Measurements from ENCODE around the gene CTBP1. TPM values are rescaled to one million over a fixed set of nuclear protein-coding genes. Genes with fewer than 3 reads are reported as not detected.

The CTBP1 gene
- total and polyA plus RNA-seq, 9 of the 15 experiments (the other 6 are each of a cell fraction or from before 2014, with no cell fraction given), result 14.5 to 162 (median 68.2) TPM

DNA sequence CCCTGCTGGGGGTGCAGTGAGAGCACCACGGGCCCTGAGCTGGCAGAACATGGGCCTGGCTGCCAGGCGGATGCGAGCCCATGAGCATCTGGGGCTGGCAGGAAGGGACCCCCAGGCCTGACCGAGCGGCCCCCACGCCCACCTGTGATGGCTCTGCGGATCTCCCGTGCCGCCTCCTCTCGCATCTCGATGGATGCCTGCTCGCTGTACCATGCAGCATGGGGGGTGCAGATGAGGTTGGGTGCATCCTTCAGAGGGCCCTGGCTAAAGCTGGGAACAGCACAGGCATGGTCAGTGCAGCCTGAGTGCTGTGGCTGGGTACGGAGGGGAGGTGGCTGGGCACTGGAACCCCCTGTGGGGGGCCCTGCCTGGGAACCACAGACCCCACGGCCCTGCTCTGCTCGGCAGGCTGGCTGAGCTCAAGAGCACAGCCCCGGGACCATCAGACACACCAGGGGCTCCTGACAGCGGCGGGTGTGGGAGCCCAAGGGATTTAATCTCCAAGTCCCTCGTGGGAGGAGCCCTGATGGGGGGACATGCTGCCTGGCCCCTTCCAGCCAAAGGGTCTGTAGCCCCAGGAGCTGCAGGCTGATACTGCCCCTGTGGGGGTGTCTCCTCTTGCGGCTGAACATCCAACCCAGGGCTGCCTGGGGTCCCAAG is 35.5 kb downstream of the CTBP1 start:
- intact Hi-C loops (cut with micrococcal nuclease) (no loop called here), in situ Hi-C loops (cut with MboI) (no loop called here)
- H3K4me2 ChIP-seq (ENCODE audit: insufficient read depth, low read length), result no peak overlapping the region
- H3K27ac ChIP-seq (ENCODE audit: extremely low read depth, low read depth, low read length), result no peak overlapping the region
- POLR2A ChIA-PET, result interaction anchor here (1.5 kb wide), 1 partner anchor 10 kb away, joined by 4 read pairs; no protein-coding TSS in a partner anchor
- no peaks in the 10 kb centered on the region; the same call in 1 of the 2 replicates for H4K20me1 ChIP-seq (replicated peaks; ENCODE audit: control insufficient read depth, insufficient read depth, low read length)
- peaks cover 0 to 50% of the 10 kb centered on the region in 2 experiments; a peak in 2 of 5 replicates for H3K4me1 ChIP-seq (replicated peaks in 1 of 2; ENCODE audit: control insufficient read depth in 2 of 2, insufficient read depth in 2 of 2, low read length in 2 of 2)
- no peaks in the 10 kb centered on the region for H3K9me1 ChIP-seq (ENCODE audit: control insufficient read depth, insufficient read depth, low read length)
- 98% methylated on average over 13 of the region's 20 CpGs for WGBS (ENCODE audit: insufficient coverage, low coverage, missing lambda C conversion rate)
- no peak overlapping the region for H3K4me3 ChIP-seq
- no peak for DNase-seq (ENCODE audit: extremely low read depth in 1 of 4, low spot score in 3 of 4)
- ATAC-seq, result no peak
- CTCF ChIA-PET (ENCODE audit: low intra/inter-chr PET ratio), result no interaction called here
- no peak for FAIRE-seq
- H2AFZ ChIP-seq (ENCODE audit: low read depth, low read length), result no peak overlapping the region
- H3K36me3 ChIP-seq (ENCODE audit: control insufficient read depth, insufficient read depth, low read length), result peaks cover 60% of the 10 kb centered on the region; the same call in 2 of the 3 replicates
- no peak overlapping the region; a peak in 1 of 4 replicates for H3K9ac ChIP-seq (ENCODE audit: insufficient read depth in 1 of 2, low read depth in 2 of 2, low read length in 2 of 2)
- no peaks in the 10 kb centered on the region for H3K27me3 ChIP-seq (ENCODE audit: control insufficient read depth in 2 of 2, insufficient read depth in 2 of 2, low read length in 2 of 2)
- TF ChIP-seq ERF (CRISPR knock-in tag; IDR thresholded peaks at IDR 0.05), result no peak
- no peak for TF ChIP-seq MEF2D (tag; conservative IDR thresholded peaks at IDR 0.05; ENCODE audit: low read depth)
- TF ChIP-seq ADNP (tag; IDR thresholded peaks at IDR 0.05), result no peak
- TF ChIP-seq, protein P1, sequence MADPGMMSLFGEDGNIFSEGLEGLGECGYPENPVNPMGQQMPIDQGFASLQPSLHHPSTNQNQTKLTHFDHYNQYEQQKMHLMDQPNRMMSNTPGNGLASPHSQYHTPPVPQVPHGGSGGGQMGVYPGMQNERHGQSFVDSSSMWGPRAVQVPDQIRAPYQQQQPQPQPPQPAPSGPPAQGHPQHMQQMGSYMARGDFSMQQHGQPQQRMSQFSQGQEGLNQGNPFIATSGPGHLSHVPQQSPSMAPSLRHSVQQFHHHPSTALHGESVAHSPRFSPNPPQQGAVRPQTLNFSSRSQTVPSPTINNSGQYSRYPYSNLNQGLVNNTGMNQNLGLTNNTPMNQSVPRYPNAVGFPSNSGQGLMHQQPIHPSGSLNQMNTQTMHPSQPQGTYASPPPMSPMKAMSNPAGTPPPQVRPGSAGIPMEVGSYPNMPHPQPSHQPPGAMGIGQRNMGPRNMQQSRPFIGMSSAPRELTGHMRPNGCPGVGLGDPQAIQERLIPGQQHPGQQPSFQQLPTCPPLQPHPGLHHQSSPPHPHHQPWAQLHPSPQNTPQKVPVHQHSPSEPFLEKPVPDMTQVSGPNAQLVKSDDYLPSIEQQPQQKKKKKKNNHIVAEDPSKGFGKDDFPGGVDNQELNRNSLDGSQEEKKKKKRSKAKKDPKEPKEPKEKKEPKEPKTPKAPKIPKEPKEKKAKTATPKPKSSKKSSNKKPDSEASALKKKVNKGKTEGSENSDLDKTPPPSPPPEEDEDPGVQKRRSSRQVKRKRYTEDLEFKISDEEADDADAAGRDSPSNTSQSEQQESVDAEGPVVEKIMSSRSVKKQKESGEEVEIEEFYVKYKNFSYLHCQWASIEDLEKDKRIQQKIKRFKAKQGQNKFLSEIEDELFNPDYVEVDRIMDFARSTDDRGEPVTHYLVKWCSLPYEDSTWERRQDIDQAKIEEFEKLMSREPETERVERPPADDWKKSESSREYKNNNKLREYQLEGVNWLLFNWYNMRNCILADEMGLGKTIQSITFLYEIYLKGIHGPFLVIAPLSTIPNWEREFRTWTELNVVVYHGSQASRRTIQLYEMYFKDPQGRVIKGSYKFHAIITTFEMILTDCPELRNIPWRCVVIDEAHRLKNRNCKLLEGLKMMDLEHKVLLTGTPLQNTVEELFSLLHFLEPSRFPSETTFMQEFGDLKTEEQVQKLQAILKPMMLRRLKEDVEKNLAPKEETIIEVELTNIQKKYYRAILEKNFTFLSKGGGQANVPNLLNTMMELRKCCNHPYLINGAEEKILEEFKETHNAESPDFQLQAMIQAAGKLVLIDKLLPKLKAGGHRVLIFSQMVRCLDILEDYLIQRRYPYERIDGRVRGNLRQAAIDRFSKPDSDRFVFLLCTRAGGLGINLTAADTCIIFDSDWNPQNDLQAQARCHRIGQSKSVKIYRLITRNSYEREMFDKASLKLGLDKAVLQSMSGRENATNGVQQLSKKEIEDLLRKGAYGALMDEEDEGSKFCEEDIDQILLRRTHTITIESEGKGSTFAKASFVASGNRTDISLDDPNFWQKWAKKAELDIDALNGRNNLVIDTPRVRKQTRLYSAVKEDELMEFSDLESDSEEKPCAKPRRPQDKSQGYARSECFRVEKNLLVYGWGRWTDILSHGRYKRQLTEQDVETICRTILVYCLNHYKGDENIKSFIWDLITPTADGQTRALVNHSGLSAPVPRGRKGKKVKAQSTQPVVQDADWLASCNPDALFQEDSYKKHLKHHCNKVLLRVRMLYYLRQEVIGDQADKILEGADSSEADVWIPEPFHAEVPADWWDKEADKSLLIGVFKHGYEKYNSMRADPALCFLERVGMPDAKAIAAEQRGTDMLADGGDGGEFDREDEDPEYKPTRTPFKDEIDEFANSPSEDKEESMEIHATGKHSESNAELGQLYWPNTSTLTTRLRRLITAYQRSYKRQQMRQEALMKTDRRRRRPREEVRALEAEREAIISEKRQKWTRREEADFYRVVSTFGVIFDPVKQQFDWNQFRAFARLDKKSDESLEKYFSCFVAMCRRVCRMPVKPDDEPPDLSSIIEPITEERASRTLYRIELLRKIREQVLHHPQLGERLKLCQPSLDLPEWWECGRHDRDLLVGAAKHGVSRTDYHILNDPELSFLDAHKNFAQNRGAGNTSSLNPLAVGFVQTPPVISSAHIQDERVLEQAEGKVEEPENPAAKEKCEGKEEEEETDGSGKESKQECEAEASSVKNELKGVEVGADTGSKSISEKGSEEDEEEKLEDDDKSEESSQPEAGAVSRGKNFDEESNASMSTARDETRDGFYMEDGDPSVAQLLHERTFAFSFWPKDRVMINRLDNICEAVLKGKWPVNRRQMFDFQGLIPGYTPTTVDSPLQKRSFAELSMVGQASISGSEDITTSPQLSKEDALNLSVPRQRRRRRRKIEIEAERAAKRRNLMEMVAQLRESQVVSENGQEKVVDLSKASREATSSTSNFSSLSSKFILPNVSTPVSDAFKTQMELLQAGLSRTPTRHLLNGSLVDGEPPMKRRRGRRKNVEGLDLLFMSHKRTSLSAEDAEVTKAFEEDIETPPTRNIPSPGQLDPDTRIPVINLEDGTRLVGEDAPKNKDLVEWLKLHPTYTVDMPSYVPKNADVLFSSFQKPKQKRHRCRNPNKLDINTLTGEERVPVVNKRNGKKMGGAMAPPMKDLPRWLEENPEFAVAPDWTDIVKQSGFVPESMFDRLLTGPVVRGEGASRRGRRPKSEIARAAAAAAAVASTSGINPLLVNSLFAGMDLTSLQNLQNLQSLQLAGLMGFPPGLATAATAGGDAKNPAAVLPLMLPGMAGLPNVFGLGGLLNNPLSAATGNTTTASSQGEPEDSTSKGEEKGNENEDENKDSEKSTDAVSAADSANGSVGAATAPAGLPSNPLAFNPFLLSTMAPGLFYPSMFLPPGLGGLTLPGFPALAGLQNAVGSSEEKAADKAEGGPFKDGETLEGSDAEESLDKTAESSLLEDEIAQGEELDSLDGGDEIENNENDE (IDR thresholded peaks at IDR 0.05; ENCODE audit: low read depth, low read length), result no peak
- TF ChIP-seq POLR2G (IDR thresholded peaks at IDR 0.05; ENCODE audit: low read depth, low read length), result peak; percentile 28
- no peaks in the 10 kb centered on the region for H3K9me3 ChIP-seq (replicated peaks; ENCODE audit: control insufficient read depth, insufficient read depth, low read depth, low read length)
- no peaks in the 10 kb centered on the region; the same call in 2 of the 3 replicates for H3K79me2 ChIP-seq (ENCODE audit: control insufficient read depth, insufficient read depth, low read length)
- no TSS peak for BruUV-seq (replicated peaks)

Data from K562 (cell line).